GM12874 (cell line): ENCODE measurements around the gene CRYBA4.

Experiments
- CTCF ChIP-seq: IDR thresholded peaks from 2 replicates; pipeline ENCODE4 v1.5.1; 2011; ENCODE audit warnings: low read depth, mild to moderate bottlenecking, control low read depth, low read length, moderate library complexity; ENCODE audit not compliant: insufficient read depth

The CRYBA4 gene

GRCh38 chr22:26610072-26610958 lies 11.4 kb upstream of the CRYBA4 start:
- no peak for TF ChIP-seq CTCF

GRCh38 chr22:26610996-26611395 lies 10.8 kb upstream of the CRYBA4 start:
- TF ChIP-seq CTCF, result no peak

GRCh38 chr22:26612652-26613051 lies 9.1 kb upstream of the CRYBA4 start:
- TF ChIP-seq CTCF, result no peak

GRCh38 chr22:26614322-26614721 lies 7.4 kb upstream of the CRYBA4 start:
- no peak for TF ChIP-seq CTCF

- TF ChIP-seq CTCF, result no peak
Measured at GRCh38 chr22:26615149-26615548, 6.6 kb upstream of the CRYBA4 start.

- no peak for TF ChIP-seq CTCF
Measured at GRCh38 chr22:26615830-26616435, 5.8 kb upstream of the CRYBA4 start.

- no peak for TF ChIP-seq CTCF
Measured at GRCh38 chr22:26616650-26617049, 5.1 kb upstream of the CRYBA4 start.
